GM12874 (cell line): ENCODE results near the gene LYST.

Experiments
- CTCF ChIP-seq: IDR thresholded peaks from 2 replicates; pipeline ENCODE4 v1.5.1; 2011; ENCODE audit warnings: low read depth, mild to moderate bottlenecking, control low read depth, low read length, moderate library complexity; ENCODE audit not compliant: insufficient read depth

The LYST gene

GRCh38 chr1:235617140-235617539 is 249.6 kb downstream of the LYST start:
- TF ChIP-seq CTCF, result no peak

- TF ChIP-seq CTCF, result no peak
These were observed 252.2 kb downstream of the LYST start for GRCh38 chr1:235614442-235614954.

- no peak for TF ChIP-seq CTCF
These were observed 253.1 kb downstream of the LYST start for GRCh38 chr1:235613602-235614001.

GRCh38 chr1:235612761-235613160 is 253.9 kb downstream of the LYST start:
- no peak for TF ChIP-seq CTCF
